ENCODE data around the gene UBE2E3. TPM values are rescaled to one million over a fixed set of nuclear protein-coding genes. Genes with fewer than 3 reads are reported as not detected.

UBE2E3 gene
- 86.0 and 86.7 TPM in 2 replicates for total RNA-seq

GRCh38 chr2:180980106-180980942 is at the start of gene UBE2E3:
Gene UBE2E3 (plus strand): TSS chr2:180980605. CDS start chr2:180982043, 1,438 bp downstream.

Measured in aortic smooth muscle cell (primary cell).